Liver (tissue), 3 donors: ENCODE results near the gene ADCK1.
"Not testable (repeated sequence)": the region's sequence is repeated elsewhere in the genome, so short reads cannot be mapped to it uniquely, and the experiment has no call there.

Experiments
- FOXA1 ChIP-seq: IDR thresholded peaks from 2 replicates; pipeline ENCODE4 v1.6.1; 2016; ENCODE audit warnings: antibody characterized with exemption
- GABPA ChIP-seq, 2 donors: IDR thresholded peaks in 1 of 2; conservative IDR thresholded peaks in 1 of 2; 2 replicates each; pipeline ENCODE4 v1.6.1; 2016; ENCODE audit warnings: antibody characterized with exemption in 2 of 2, mild to moderate bottlenecking in 1 of 2, moderate library complexity in 1 of 2
- HNF4G ChIP-seq: IDR thresholded peaks from 2 replicates; pipeline ENCODE4 v1.6.1; 2016; ENCODE audit warnings: antibody characterized with exemption
- SP1 ChIP-seq: IDR thresholded peaks from 2 replicates; pipeline ENCODE4 v1.6.1; 2018; ENCODE audit warnings: antibody characterized with exemption, mild to moderate bottlenecking
- TF ChIP-seq, protein P1 (sequence below): fragments of 150-350 bp; IDR thresholded peaks from 2 replicates; pipeline ENCODE4 v1.5.1; 2017; ENCODE audit warnings: improper control_type of control experiment, low read depth, low read length; ENCODE audit not compliant: missing input control
- donor health status: healthy.
- donor health status: healthy.

DNA sequence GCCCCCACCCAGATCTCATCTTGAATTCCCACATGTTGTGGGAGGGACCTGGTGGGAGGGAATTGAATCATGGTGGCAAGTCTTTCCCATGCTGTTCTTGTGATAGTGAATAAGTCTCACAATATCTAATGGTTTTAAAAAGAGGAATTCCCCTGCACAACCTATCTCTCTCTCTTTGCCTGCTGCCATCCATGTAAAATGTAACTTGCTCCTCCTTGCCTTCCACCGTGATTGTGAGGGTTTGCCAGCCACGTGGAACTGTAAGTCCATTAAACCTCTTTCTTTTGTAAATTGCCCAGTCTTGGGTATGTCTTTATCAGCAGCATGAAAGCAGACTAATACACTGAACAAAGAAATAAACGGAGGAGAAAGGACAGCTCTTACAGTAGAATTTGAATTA is 159.8 kb downstream of the ADCK1 start:
- TF ChIP-seq FOXA1; SP1; HNF4G; GABPA (IDR thresholded peaks at IDR 0.05 in 1 of 2, conservative IDR thresholded peaks at IDR 0.05 in 1 of 2): not testable (repeated sequence)
- TF ChIP-seq, protein P1, sequence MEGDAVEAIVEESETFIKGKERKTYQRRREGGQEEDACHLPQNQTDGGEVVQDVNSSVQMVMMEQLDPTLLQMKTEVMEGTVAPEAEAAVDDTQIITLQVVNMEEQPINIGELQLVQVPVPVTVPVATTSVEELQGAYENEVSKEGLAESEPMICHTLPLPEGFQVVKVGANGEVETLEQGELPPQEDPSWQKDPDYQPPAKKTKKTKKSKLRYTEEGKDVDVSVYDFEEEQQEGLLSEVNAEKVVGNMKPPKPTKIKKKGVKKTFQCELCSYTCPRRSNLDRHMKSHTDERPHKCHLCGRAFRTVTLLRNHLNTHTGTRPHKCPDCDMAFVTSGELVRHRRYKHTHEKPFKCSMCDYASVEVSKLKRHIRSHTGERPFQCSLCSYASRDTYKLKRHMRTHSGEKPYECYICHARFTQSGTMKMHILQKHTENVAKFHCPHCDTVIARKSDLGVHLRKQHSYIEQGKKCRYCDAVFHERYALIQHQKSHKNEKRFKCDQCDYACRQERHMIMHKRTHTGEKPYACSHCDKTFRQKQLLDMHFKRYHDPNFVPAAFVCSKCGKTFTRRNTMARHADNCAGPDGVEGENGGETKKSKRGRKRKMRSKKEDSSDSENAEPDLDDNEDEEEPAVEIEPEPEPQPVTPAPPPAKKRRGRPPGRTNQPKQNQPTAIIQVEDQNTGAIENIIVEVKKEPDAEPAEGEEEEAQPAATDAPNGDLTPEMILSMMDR, result not testable (repeated sequence)
